A549 (cell line): Measurements from ENCODE around the gene NSMF. TPM values are rescaled to one million over a fixed set of nuclear protein-coding genes. Genes with fewer than 3 reads are reported as not detected.
"Not testable (repeated sequence)": the region's sequence is repeated elsewhere in the genome, so short reads cannot be mapped to it uniquely, and the experiment has no call there.

Source experiments
- ATAC-seq, 2 experiments: fragments of 200-7000 bp in 1 of 2; fragments of >200 bp in 1 of 2; cut with Nextera tagmentation in 1 of 2; cut with Tn5 transposase in 1 of 2; 3 replicates each; pipeline versions ENCODE4 v1.8.0 to v1.9.1; 2018 to 2020; ENCODE audit warnings: mild to moderate bottlenecking in 1 of 2, moderate library complexity in 1 of 2
- CTCF ChIA-PET: fragments of 300-600 bp; sonication (Branson Sonifier 250); formaldehyde crosslinking; extraction: SDS; loops from one replicate; lab custom pipeline; 2021; ENCODE audit warnings: antibody characterized with exemption, inconsistent platforms; lab: Yijun Ruan, JAX
- POLR2A ChIA-PET: fragments of 350-600 bp; formaldehyde crosslinking; extraction: SDS; loops from one replicate; lab custom pipeline; 2021; ENCODE audit warnings: antibody characterized with exemption, inconsistent platforms; lab: Yijun Ruan, JAX
- DNase-seq, 2 experiments: peaks; one replicate each; pipeline versions ENCODE4 v3.0.0 to v3.0.0-alpha.2; 2011 to 2016; ENCODE audit warnings: low read depth in 1 of 2, low spot score in 1 of 2
- FAIRE-seq: peaks from 2 replicates; lab custom pipeline; 2011; peaks lifted over from hg19 to GRCh38; lab: Jason Lieb, UNC
- H3K27ac ChIP-seq, 2 experiments: fragments of >200 bp; sonication (Bioruptor Twin); formaldehyde crosslinking; 3 replicates each; pipeline ENCODE4 v1.5.1; 2016 to 2017
- H3K4me1 ChIP-seq: fragments of >200 bp; sonication (Bioruptor Twin); formaldehyde crosslinking; 3 replicates; pipeline ENCODE4 v1.6.1; 2016
- H3K4me2 ChIP-seq: fragments of >200 bp; sonication (Bioruptor Twin); formaldehyde crosslinking; 3 replicates; pipeline ENCODE4 v1.6.1; 2016
- H3K4me3 ChIP-seq: fragments of >200 bp; sonication (Bioruptor Twin); formaldehyde crosslinking; 3 replicates; pipeline ENCODE4 v1.5.1; 2016
- H3K9me3 ChIP-seq: fragments of >200 bp; sonication (Bioruptor Twin); formaldehyde crosslinking; 3 replicates; pipeline ENCODE4 v1.6.1; 2016
- CHD4 ChIP-seq: fragments of 200-600 bp; sonication (generic); IDR thresholded peaks from 2 replicates; pipeline ENCODE4 v1.6.1; 2016; ENCODE audit warnings: antibody characterized with exemption, mild to moderate bottlenecking, borderline replicate concordance
- FOXS1 ChIP-seq: fragments of 250-450 bp; sonication (Bioruptor Pico); IDR thresholded peaks from 2 replicates; pipeline ENCODE4 v1.5.0; 2020; ENCODE audit warnings: mild to moderate bottlenecking, moderate library complexity
- JUN ChIP-seq, 2 experiments: fragments of >200 bp; sonication (Bioruptor Twin); formaldehyde crosslinking; IDR thresholded peaks; 2 replicates in 1 of 2; 3 replicates in 1 of 2; pipeline ENCODE4 v1.6.1; 2016 to 2017
- KDM1A ChIP-seq: fragments of 200-600 bp; sonication (generic); IDR thresholded peaks from 2 replicates; pipeline ENCODE4 v1.6.1; 2016; ENCODE audit warnings: low read depth, mild to moderate bottlenecking
- MAFK ChIP-seq: fragments of 450-650 bp; IDR thresholded peaks from 2 replicates; pipeline ENCODE4 v1.6.1; 2014; ENCODE audit not compliant: partially characterized antibody
- POLR2A ChIP-seq: IDR thresholded peaks from 2 replicates; pipeline ENCODE4 v1.6.1; 2012; ENCODE audit warnings: mild to moderate bottlenecking, low read length
- USF2 ChIP-seq: fragments of 450-650 bp; IDR thresholded peaks from 2 replicates; pipeline ENCODE4 v1.6.1; 2014; ENCODE audit warnings: antibody characterized with exemption
- WGBS: methylation state at CpG from one replicate; pipeline ENCODE4 v1.1.6; 2017; ENCODE audit errors: missing lambda C conversion rate; 5-methylcytosine and 5-hydroxymethylcytosine counted together
- polyA plus RNA-seq, 4 experiments: library from polyadenylated mRNA; depleted of rRNA in 3 of 4; stranded (reverse); fragments of >200 nt; fragmentation: RNase III in 1 of 4; extraction: RNeasy Plus Mini Kit Qiagen cat#74134 plus additional on column Dnase treatment in 1 of 4; gene quantifications; 2 replicates in 3 of 4; 3 replicates in 1 of 4; pipeline ENCODE4 v1.2.3, GENCODE V29; 2011 to 2017
- TF ChIP-seq, protein P1 (sequence below): fragments of >200 bp; sonication (Bioruptor Twin); formaldehyde crosslinking; IDR thresholded peaks from 3 replicates; pipeline ENCODE4 v1.5.1; 2016

Gene NSMF
- polyA plus RNA-seq, 2 of the 4 experiments (the other 2 are of a cell fraction) = 16.0 to 29.2 TPM

- CTCF ChIA-PET = not testable (repeated sequence)
- WGBS = no CpG with 5 or more reads among the region's 31 CpGs
These were observed 7.7 kb downstream of the NSMF start for GRCh38 chr9:137451264-137452005.

DNA sequence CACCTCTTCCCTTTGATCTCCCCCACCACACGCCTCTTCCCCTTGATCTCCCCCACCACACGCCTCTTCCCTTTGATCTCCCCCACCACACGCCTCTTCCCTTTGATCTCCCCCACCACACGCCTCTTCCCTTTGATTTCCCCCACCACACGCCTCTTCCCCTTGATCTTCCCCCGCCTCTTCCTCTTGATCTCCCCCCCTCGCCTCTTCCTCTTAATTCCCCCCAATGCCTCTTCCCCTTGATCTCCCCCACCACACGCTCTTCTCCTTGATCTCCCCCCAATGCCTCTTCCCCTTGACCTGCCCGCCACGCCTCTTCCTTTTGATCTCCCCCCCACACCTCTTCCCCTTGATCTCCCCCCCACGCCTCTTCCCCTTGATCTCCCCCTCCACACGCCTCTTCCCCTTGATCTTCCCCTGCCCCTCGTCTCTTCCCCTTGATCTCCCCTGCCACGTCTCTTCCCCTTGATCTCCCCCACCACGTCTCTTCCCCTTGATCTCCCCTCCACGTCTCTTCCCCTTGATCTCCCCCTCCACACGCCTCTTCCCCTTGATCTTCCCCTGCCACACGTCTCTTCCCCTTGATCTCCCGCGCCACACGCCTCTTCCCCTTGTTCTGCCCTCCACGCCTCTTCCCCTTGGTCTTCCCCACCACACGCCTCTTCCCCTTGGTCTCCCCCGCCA lies 8.5 kb downstream of the NSMF start:
- FAIRE-seq, H3K9me3 ChIP-seq, H3K27ac ChIP-seq, CTCF ChIA-PET, H3K4me2 ChIP-seq, DNase-seq, ATAC-seq, POLR2A ChIA-PET, H3K4me3 ChIP-seq: not testable (repeated sequence)
- peaks cover 18% of the 10 kb centered on the region for H3K4me1 ChIP-seq
- WGBS = 100% methylated on average over 7 of the region's 24 CpGs

More at GRCh38 chr9:137451264-137452005, 7.7 kb downstream of the NSMF start:
- FAIRE-seq, H3K4me3 ChIP-seq, H3K4me2 ChIP-seq, H3K27ac ChIP-seq, DNase-seq, POLR2A ChIA-PET, H3K9me3 ChIP-seq, ATAC-seq: not testable (repeated sequence)
- peaks cover 18% of the 10 kb centered on the region for H3K4me1 ChIP-seq

DNA sequence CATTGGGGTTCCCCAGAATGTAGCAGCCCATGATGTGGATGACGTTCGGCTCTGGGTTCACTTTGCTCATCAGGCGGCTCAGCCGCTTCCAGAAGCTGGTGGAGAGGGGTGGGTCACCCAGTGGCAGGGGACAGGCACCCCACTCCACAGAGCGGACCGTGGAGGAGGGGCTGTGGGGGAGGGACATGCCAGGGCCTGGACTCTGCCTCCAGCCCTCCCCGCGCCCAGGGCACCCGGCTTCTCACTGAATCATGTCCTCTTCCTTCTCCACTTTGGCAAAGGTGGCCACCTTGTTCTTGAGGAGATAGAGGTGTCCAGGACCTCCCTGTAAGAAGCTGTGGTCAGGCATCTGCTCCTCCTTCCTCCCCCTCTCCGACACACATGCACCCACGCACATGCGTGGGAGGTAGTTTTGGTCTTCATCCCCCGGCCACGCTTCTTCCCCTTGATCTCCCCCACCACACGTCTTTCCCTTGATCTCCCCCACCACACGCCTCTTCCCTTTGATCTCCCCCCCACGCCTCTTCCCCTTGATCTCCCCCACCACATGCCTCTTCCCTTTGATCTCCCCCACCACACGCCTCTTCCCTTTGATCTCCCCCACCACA lies 9.1 kb downstream of the NSMF start:
- TF ChIP-seq CHD4 (no peak), FOXS1 (CRISPR knock-in tag) (no peak), KDM1A (no peak)
- ChIA-PET CTCF (interaction anchor here (2.4 kb wide), 1 partner anchor 11 kb away, joined by 5 read pairs; no protein-coding TSS in a partner anchor), POLR2A (no interaction called here)
- no peak overlapping the region for H3K4me3 ChIP-seq
- H3K4me2 ChIP-seq = no peak overlapping the region
- FAIRE-seq = no peak
- H3K4me1 ChIP-seq = peaks cover 18% of the 10 kb centered on the region
- no peak for DNase-seq
- no peak for ATAC-seq
- H3K9me3 ChIP-seq = no peaks in the 10 kb centered on the region
- WGBS = 91% methylated on average over 16 of the region's 18 CpGs
- H3K27ac ChIP-seq = no peak overlapping the region

DNA sequence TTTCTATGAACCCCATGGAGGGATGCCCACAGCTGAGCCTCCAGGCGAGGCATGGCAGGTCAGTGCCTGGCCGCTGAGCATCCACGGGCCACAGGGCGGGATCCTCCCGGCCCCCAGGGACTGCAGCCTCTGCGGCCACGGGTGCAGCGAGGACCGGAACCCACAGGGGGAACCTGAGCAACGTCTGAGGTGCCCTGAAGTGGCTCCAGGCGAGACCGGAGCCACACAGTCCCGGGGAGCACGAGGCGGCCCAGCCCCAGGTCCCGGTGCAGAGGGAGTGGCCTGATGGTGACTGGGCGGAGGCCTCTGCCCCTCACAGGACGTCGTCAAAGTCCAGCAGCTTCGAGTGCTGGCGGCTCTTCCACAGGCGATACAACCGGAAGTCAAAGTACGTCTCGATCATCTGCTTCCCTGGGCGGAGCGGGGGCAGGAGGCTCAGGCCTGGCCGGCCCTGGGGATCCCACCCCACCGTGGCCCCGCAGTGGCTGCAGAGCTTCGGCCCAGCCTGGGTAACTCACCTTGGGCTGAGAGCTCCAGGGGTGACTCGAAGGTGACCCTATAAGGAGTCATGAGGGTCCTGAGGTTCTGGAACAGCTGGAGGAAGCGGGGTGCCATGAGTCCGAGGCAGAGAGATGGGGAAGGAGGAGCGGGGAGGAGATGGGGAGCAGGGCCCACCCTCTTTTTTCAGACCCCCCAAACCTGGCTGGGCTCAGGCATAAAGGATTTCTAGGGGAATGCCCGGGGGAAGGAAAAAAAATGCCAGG lies 9.9 kb downstream of the NSMF start:
- WGBS = 83% methylated on average over 24 of the region's 36 CpGs
- no peak for DNase-seq
- FAIRE-seq = no peak
- Histone ChIP-seq H3K4me1 (peaks cover 12% of the 10 kb centered on the region), H3K4me3 (no peak overlapping the region)
- TF ChIP-seq POLR2A (no peak), USF2 (no peak), JUN (IDR thresholded peaks at IDR 0.05) (no peak), KDM1A (no peak)
- TF ChIP-seq, all 56 proteins: peak for 0
- no peak overlapping the region for H3K27ac ChIP-seq
- ChIA-PET CTCF (interaction anchor here (2.0 to 2.4 kb wide), 2 partner anchors 12 to 26 kb away, joined by 5 to 6 read pairs; partner anchors contain the start of genes EXD3 and NOXA1), POLR2A (no interaction called here)
- ATAC-seq = 0 out of 6 replicates have a peak, but pooled peaks of 1 of the 2 experiments have one; percentile 4
- H3K4me2 ChIP-seq = no peak overlapping the region
- H3K9me3 ChIP-seq = no peaks in the 10 kb centered on the region

- TF ChIP-seq MAFK = no peak
- TF ChIP-seq, protein P1, sequence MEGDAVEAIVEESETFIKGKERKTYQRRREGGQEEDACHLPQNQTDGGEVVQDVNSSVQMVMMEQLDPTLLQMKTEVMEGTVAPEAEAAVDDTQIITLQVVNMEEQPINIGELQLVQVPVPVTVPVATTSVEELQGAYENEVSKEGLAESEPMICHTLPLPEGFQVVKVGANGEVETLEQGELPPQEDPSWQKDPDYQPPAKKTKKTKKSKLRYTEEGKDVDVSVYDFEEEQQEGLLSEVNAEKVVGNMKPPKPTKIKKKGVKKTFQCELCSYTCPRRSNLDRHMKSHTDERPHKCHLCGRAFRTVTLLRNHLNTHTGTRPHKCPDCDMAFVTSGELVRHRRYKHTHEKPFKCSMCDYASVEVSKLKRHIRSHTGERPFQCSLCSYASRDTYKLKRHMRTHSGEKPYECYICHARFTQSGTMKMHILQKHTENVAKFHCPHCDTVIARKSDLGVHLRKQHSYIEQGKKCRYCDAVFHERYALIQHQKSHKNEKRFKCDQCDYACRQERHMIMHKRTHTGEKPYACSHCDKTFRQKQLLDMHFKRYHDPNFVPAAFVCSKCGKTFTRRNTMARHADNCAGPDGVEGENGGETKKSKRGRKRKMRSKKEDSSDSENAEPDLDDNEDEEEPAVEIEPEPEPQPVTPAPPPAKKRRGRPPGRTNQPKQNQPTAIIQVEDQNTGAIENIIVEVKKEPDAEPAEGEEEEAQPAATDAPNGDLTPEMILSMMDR = no peak
- Histone ChIP-seq H3K4me1 (peaks cover 10% of the 10 kb centered on the region), H3K4me2 (no peak overlapping the region), H3K27ac (no peak overlapping the region), H3K4me3 (no peak overlapping the region), H3K9me3 (no peaks in the 10 kb centered on the region)
- FAIRE-seq (no peak), ATAC-seq (no peak), DNase-seq (no peak)
- POLR2A ChIA-PET = interaction anchor here (1.3 kb wide), 1 partner anchor 26 kb away, joined by 3 read pairs; the partner anchor contains the start of genes EXD3 and NOXA1
- 92% methylated on average over 11 of the region's 16 CpGs for WGBS
- CTCF ChIA-PET = interaction anchor here (1.1 to 7.6 kb wide), 4 partner anchors 11 to 26 kb away, joined by 3 to 98 read pairs (median 6); partner anchors contain the start of genes EXD3, NOXA1 and NSMF
These were observed 10.6 kb downstream of the NSMF start for GRCh38 chr9:137448602-137448962.
